Endothelial cell of umbilical vein (primary cell): ENCODE results near the gene CHAF1A. TPM values are rescaled to one million over a fixed set of nuclear protein-coding genes. Genes with fewer than 3 reads are reported as not detected.

Experiments used
- BruUV-seq: library from RNA; stranded (reverse); fragments of 400-500 nt; replicated peaks from 2 replicates; lab custom pipeline; 2021; lab: Mats Ljungman, UMichigan
- CTCF ChIA-PET: fragments of 300-600, 350-600 bp; sonication (Branson Sonifier 250); formaldehyde crosslinking; loops from one replicate; lab custom pipeline; 2021; ENCODE audit warnings: antibody characterized with exemption, inconsistent platforms; lab: Charles Lee
- POLR2A ChIA-PET: fragments of 300-600, 350-600 bp; sonication (Branson Sonifier 250); formaldehyde crosslinking; loops from one replicate; lab custom pipeline; 2021; ENCODE audit warnings: antibody characterized with exemption, inconsistent platforms; lab: Charles Lee
- DNase-seq: peaks from one replicate; pipeline ENCODE4 v3.0.0-alpha.2; 2011; ENCODE audit warnings: low read depth, low spot score
- FAIRE-seq: peaks from 2 replicates; lab custom pipeline; 2011; peaks lifted over from hg19 to GRCh38; lab: Jason Lieb, UNC
- H2AFZ ChIP-seq: 2 replicates; pipeline ENCODE4 v1.6.0; 2012; ENCODE audit warnings: low read depth, low read length, control low read depth, inconsistent platforms
- H3K27ac ChIP-seq: 2 replicates; pipeline ENCODE4 v1.5.1; 2011; ENCODE audit warnings: low read depth, mild to moderate bottlenecking, control low read depth, low read length, moderate library complexity; ENCODE audit not compliant: insufficient read depth
- H3K27me3 ChIP-seq, 2 experiments: 2 replicates each; pipeline versions ENCODE4 v1.6.0 to v1.6.1; 2011; ENCODE audit warnings: low read length in 2 of 2, mixed read lengths in 1 of 2; ENCODE audit not compliant: control insufficient read depth in 2 of 2, insufficient read depth in 2 of 2
- H3K36me3 ChIP-seq, 2 experiments: 2 replicates in 1 of 2; 3 replicates in 1 of 2; pipeline ENCODE4 v1.5.1; 2011; ENCODE audit warnings: low read length in 2 of 2, mild to moderate bottlenecking in 1 of 2, moderate library complexity in 1 of 2; ENCODE audit not compliant: control insufficient read depth in 2 of 2, insufficient read depth in 2 of 2; ENCODE audit errors: extremely low read depth in 1 of 2
- H3K4me1 ChIP-seq: 3 replicates; pipeline ENCODE4 v1.5.1; 2011; ENCODE audit warnings: mild to moderate bottlenecking, low read length; ENCODE audit not compliant: control insufficient read depth, insufficient read depth; ENCODE audit errors: extremely low read depth
- H3K4me2 ChIP-seq: 2 replicates; pipeline ENCODE4 v1.6.1; 2011; ENCODE audit warnings: low read length, control low read depth, mixed read lengths; ENCODE audit not compliant: insufficient read depth
- H3K4me3 ChIP-seq, 3 experiments: fragments of 200-600 bp in 1 of 3; sonication (generic), shearing (Covaris generic) in 1 of 3; replicated peaks in 1 of 3; 2 replicates each; pipeline ENCODE4 v1.5.1; 2011 to 2016; ENCODE audit warnings: control low read depth in 3 of 3, low read length in 3 of 3, mild to moderate bottlenecking in 2 of 3, inconsistent platforms in 1 of 3, low read depth in 1 of 3, moderate library complexity in 1 of 3; ENCODE audit not compliant: insufficient read depth in 1 of 3
- H3K79me2 ChIP-seq: 2 replicates; pipeline ENCODE4 v1.6.0; 2012; ENCODE audit warnings: low read length, inconsistent platforms; ENCODE audit not compliant: control insufficient read depth, insufficient read depth
- H3K9ac ChIP-seq: replicated peaks from 2 replicates; pipeline ENCODE3; 2011; ENCODE audit warnings: low read length, control low read depth; ENCODE audit not compliant: insufficient read depth; ENCODE audit errors: extremely low read depth
- H3K9me1 ChIP-seq: replicated peaks from 3 replicates; pipeline ENCODE4 v1.6.0; 2011; ENCODE audit warnings: mild to moderate bottlenecking, low read length; ENCODE audit not compliant: control insufficient read depth, insufficient read depth; ENCODE audit errors: extremely low read depth
- H3K9me3 ChIP-seq: replicated peaks from 2 replicates; pipeline ENCODE4 v1.5.1; 2012; ENCODE audit warnings: low read length, inconsistent platforms; ENCODE audit not compliant: control insufficient read depth, insufficient read depth
- H4K20me1 ChIP-seq: replicated peaks from 2 replicates; pipeline ENCODE3; 2011; ENCODE audit warnings: mild to moderate bottlenecking, low read length; ENCODE audit not compliant: control insufficient read depth, insufficient read depth; ENCODE audit errors: extremely low read depth
- CTCF ChIP-seq, 2 donors: IDR thresholded peaks; 1 replicate in 1 of 2; 2 replicates in 1 of 2; pipeline ENCODE4 v1.5.1; 2011; ENCODE audit warnings: low read length in 2 of 2, mild to moderate bottlenecking in 2 of 2, moderate library complexity in 2 of 2, control low read depth in 1 of 2, inconsistent platforms in 1 of 2, low read depth in 1 of 2; ENCODE audit not compliant: insufficient read depth in 1 of 2; ENCODE audit errors: extremely low read depth in 1 of 2
- EZH2 ChIP-seq: IDR thresholded peaks from 2 replicates; pipeline ENCODE4 v1.6.1; 2012; ENCODE audit warnings: borderline replicate concordance, low read depth, mild to moderate bottlenecking, moderate library complexity, low read length, inconsistent platforms; ENCODE audit not compliant: severe bottlenecking
- FOS ChIP-seq: IDR thresholded peaks from 2 replicates; pipeline ENCODE4 v1.6.1; 2011; ENCODE audit warnings: mild to moderate bottlenecking, low read length, moderate library complexity, borderline replicate concordance; ENCODE audit not compliant: insufficient read depth
- GATA2 ChIP-seq: IDR thresholded peaks from 2 replicates; pipeline ENCODE4 v1.7.0; 2011; ENCODE audit warnings: low read depth, mild to moderate bottlenecking, moderate library complexity, mixed read lengths, low read length; ENCODE audit not compliant: insufficient read length, insufficient read depth
- JUN ChIP-seq: IDR thresholded peaks from 2 replicates; pipeline ENCODE4 v1.6.1; 2011; ENCODE audit warnings: borderline replicate concordance, low read depth; ENCODE audit not compliant: insufficient read length, insufficient read depth
- MAX ChIP-seq: IDR thresholded peaks from 2 replicates; pipeline ENCODE4 v1.6.1; 2011; ENCODE audit not compliant: insufficient read depth, insufficient read length
- MYC ChIP-seq: IDR thresholded peaks from one replicate; pipeline ENCODE4 v1.6.1; 2011; ENCODE audit warnings: mild to moderate bottlenecking, low read depth, low read length
- POLR2A ChIP-seq: IDR thresholded peaks from 2 replicates; pipeline ENCODE4 v1.6.1; 2012; ENCODE audit warnings: low read depth, mild to moderate bottlenecking, control low read depth, low read length
- POLR2AphosphoS5 ChIP-seq: IDR thresholded peaks from 2 replicates; pipeline ENCODE4 v1.6.1; 2012; ENCODE audit warnings: low read depth, mild to moderate bottlenecking, control low read depth, low read length, moderate library complexity; ENCODE audit not compliant: insufficient read depth
- dilution Hi-C: fragments of 300-500 bp; cut with MboI; formaldehyde crosslinking; loops from one replicate; pipeline ENCODE4 v1.15.0; 2019; ENCODE audit warnings: low sequenced_read_pairs; ENCODE audit not compliant: extremely low pct_ligation_motif_present
- intact Hi-C: fragments of 100-400 bp; cut with micrococcal nuclease; formaldehyde crosslinking; loops from one replicate; pipeline ENCODE4 v1.10.0; 2022
- polyA plus RNA-seq, 4 experiments: library from polyadenylated mRNA; depleted of rRNA in 3 of 4; stranded (reverse) in 3 of 4; unstranded in 1 of 4; fragments of >200 nt; gene quantifications; 2 replicates each; pipeline versions ENCODE4 v1.2.1 to v1.2.3, GENCODE V29; 2011 to 2012; ENCODE audit warnings: missing spikeins in 1 of 4
- total RNA-seq: library from RNA; stranded (reverse); gene quantifications from 2 replicates; pipeline ENCODE4 v1.2.3, GENCODE V29; 2021

The CHAF1A gene
- total and polyA plus RNA-seq, 2 donors (not counting 3 experiments of a cell fraction or from before 2014, with no cell fraction given) = 19.5 to 44.5 TPM

- TF ChIP-seq MYC (no peak), JUN (no peak), POLR2A (no peak), POLR2AphosphoS5 (no peak), MAX (no peak), EZH2 (no peak), GATA2 (no peak), CTCF (IDR thresholded peaks at IDR 0.05; ENCODE audit: extremely low read depth in 1 of 2, insufficient read depth in 1 of 2, low read depth in 1 of 2, low read length in 2 of 2) (no peak), FOS (no peak)
- Histone ChIP-seq H3K79me2 (peaks cover 93% of the 10 kb centered on the region), H3K9me3 (no peaks in the 10 kb centered on the region), H3K36me3 (peaks cover 0 to 9% of the 10 kb centered on the region in 2 experiments), H2AFZ (no peak overlapping the region), H3K4me3 (no peak overlapping the region), H3K27me3 (no peaks in the 10 kb centered on the region), H3K27ac (no peak overlapping the region), H3K9ac (no peak overlapping the region), H3K4me1 (peaks cover 54% of the 10 kb centered on the region), H4K20me1 (no peaks in the 10 kb centered on the region), H3K4me2 (no peak overlapping the region), H3K9me1 (no peaks in the 10 kb centered on the region)
- CTCF ChIA-PET = interaction anchor here (0.7 to 8.7 kb wide), 4 partner anchors 15 to 25 kb away, joined by 3 to 105 read pairs (median 30); partner anchors contain the start of genes CHAF1A and SH3GL1
- intact Hi-C loops = no loop called here
- dilution Hi-C loops = no loop called here
- no TSS peak for BruUV-seq
- POLR2A ChIA-PET = interaction anchor here (1.0 kb wide), 1 partner anchor 14 kb away, joined by 3 read pairs; no protein-coding TSS in a partner anchor
- FAIRE-seq = peak; percentile 38
- no peak for DNase-seq
Observed at GRCh38 chr19:4376991-4377781, 25.3 kb upstream of the CHAF1A start.
